Upper lobe of right lung (tissue), 1 donor: ENCODE measurements around the gene THEM4. TPM values are rescaled to one million over a fixed set of nuclear protein-coding genes. Genes with fewer than 3 reads are reported as not detected.

Experiments
- ATAC-seq: fragments of 200-7000 bp; cut with Tn5 transposase; one replicate; pipeline ENCODE4 v1.9.1; 2020; ENCODE audit warnings: mild to moderate bottlenecking, moderate library complexity
- DNase-seq: peaks from one replicate; pipeline ENCODE4 v3.0.0-alpha.2; 2020
- H3K27ac ChIP-seq: fragments of 200-600 bp; one replicate; pipeline ENCODE4 v1.8.0; 2022
- H3K27me3 ChIP-seq: fragments of 200-600 bp; one replicate; pipeline ENCODE4 v1.8.0; 2022; ENCODE audit warnings: mild to moderate bottlenecking
- H3K36me3 ChIP-seq: fragments of 200-600 bp; one replicate; pipeline ENCODE4 v1.8.0; 2022
- H3K4me1 ChIP-seq: fragments of 200-600 bp; one replicate; pipeline ENCODE4 v1.8.0; 2022
- H3K4me3 ChIP-seq: fragments of 200-600 bp; one replicate; pipeline ENCODE4 v1.8.0; 2022; ENCODE audit warnings: mild to moderate bottlenecking
- H3K9me3 ChIP-seq: fragments of 200-600 bp; one replicate; pipeline ENCODE4 v1.8.0; 2022
- CTCF ChIP-seq: fragments of 200-600 bp; IDR thresholded peaks from one replicate; pipeline ENCODE4 v1.8.0; 2022; ENCODE audit warnings: antibody characterized with exemption
- intact Hi-C: fragments of 100-400 bp; cut with DNase I; formaldehyde crosslinking; loops from one replicate; pipeline ENCODE4 v1.11.0; 2022
- total RNA-seq: library from RNA; stranded (reverse); fragmentation: NEBNext Ultra II Directional; extraction: Animal tissue kit (Norgen Biotek cat#: 25700); gene quantifications from one replicate; pipeline ENCODE4 v1.2.1, GENCODE V29; 2021
- donor health status: DM: no; HTN: yes; CAD: no; lungs with severe emphysema.

Gene THEM4
- total RNA-seq, 1 donor from 2014 or later, result 14.0 TPM

- Histone ChIP-seq H3K27ac (no peak overlapping the region), H3K36me3 (no peaks in the 10 kb centered on the region), H3K4me1 (peaks cover 22% of the 10 kb centered on the region), H3K4me3 (no peak overlapping the region), H3K9me3 (no peaks in the 10 kb centered on the region), H3K27me3 (no peaks in the 10 kb centered on the region)
- no peak for DNase-seq
- no peak for TF ChIP-seq CTCF
- intact Hi-C loops, result no loop called here
- no peak for ATAC-seq
Observed at GRCh38 chr1:151949371-151950193, 40.3 kb upstream of the THEM4 start.

GRCh38 chr1:151948506-151948905 is 39.2 kb upstream of the THEM4 start:
- intact Hi-C loops, result no loop called here
- Histone ChIP-seq H3K4me3 (no peak overlapping the region), H3K4me1 (peaks cover 22% of the 10 kb centered on the region), H3K27me3 (no peaks in the 10 kb centered on the region), H3K9me3 (no peaks in the 10 kb centered on the region), H3K36me3 (no peaks in the 10 kb centered on the region), H3K27ac (no peak overlapping the region)
- no peak for TF ChIP-seq CTCF
- DNase-seq (no peak), ATAC-seq (no peak)

GRCh38 chr1:151947140-151947539 is 37.8 kb upstream of the THEM4 start:
- H3K27ac ChIP-seq, result peak overlapping the region; percentile 79
- no peak for TF ChIP-seq CTCF
- H3K9me3 ChIP-seq, result no peaks in the 10 kb centered on the region
- intact Hi-C loops, result no loop called here
- no peaks in the 10 kb centered on the region for H3K36me3 ChIP-seq
- no peak for DNase-seq
- H3K4me3 ChIP-seq, result no peak overlapping the region
- ATAC-seq, result no peak
- peaks cover 22% of the 10 kb centered on the region for H3K4me1 ChIP-seq
- no peaks in the 10 kb centered on the region for H3K27me3 ChIP-seq

GRCh38 chr1:151945725-151946722 is 36.7 kb upstream of the THEM4 start:
- intact Hi-C loops, result no loop called here
- H3K4me3 ChIP-seq, result no peak overlapping the region
- H3K27ac ChIP-seq, result peak overlapping the region; percentile 79
- ATAC-seq, result peak; percentile 87
- H3K4me1 ChIP-seq, result peaks cover 30% of the 10 kb centered on the region
- TF ChIP-seq CTCF, result no peak
- no peaks in the 10 kb centered on the region for H3K36me3 ChIP-seq
- H3K9me3 ChIP-seq, result no peaks in the 10 kb centered on the region
- no peaks in the 10 kb centered on the region for H3K27me3 ChIP-seq
- peak; percentile 86 for DNase-seq

- peak overlapping the region; percentile 79 for H3K27ac ChIP-seq
Observed at GRCh38 chr1:151944857-151945575, 35.7 kb upstream of the THEM4 start.

More at GRCh38 chr1:151944857-151945575, 35.7 kb upstream of the THEM4 start:
- Histone ChIP-seq H3K4me1 (peaks cover 30% of the 10 kb centered on the region), H3K27me3 (no peaks in the 10 kb centered on the region), H3K36me3 (no peaks in the 10 kb centered on the region), H3K4me3 (no peak overlapping the region), H3K9me3 (no peaks in the 10 kb centered on the region)
- TF ChIP-seq CTCF, result no peak
- DNase-seq (no peak), ATAC-seq (no peak)
- intact Hi-C loops, result no loop called here
